GM18520 (cell line): ENCODE results near the gene LCE3E.
"Not testable (repeated sequence)": the region's sequence is repeated elsewhere in the genome, so short reads cannot be mapped to it uniquely, and the experiment has no call there.

Experiments used
- ATAC-seq: cut with Tn5 transposase; IDR thresholded peaks from one replicate; pipeline ENCODE4 v1.9.1; 2021; ENCODE audit not compliant: unreplicated experiment

Gene LCE3E

GRCh38 chr1:152566681-152567080 lies at the start of gene LCE3E:
Gene LCE3E, minus strand, starts transcription at chr1:152566780. Its CDS starts 572 bp downstream, at chr1:152566208.
- no peak for ATAC-seq

GRCh38 chr1:152613511-152613910 lies 46.9 kb upstream of the LCE3E start, which contains the start of gene LCE3B:
Gene LCE3B, plus strand, starts transcription at chr1:152613811. Its CDS starts 0 bp downstream, at chr1:152613811.
- no peak for ATAC-seq

- ATAC-seq: no peak
Measured at GRCh38 chr1:152599934-152600333, 33.4 kb upstream of the LCE3E start, which contains the start of gene LCE3C. Gene LCE3C, plus strand, starts transcription at chr1:152600234. Its CDS starts 498 bp downstream, at chr1:152600732.

- no peak for ATAC-seq
Measured at GRCh38 chr1:152596986-152597385, 30.4 kb upstream of the LCE3E start.

GRCh38 chr1:152585586-152585985 lies 19.0 kb upstream of the LCE3E start:
- no peak for ATAC-seq

GRCh38 chr1:152582647-152583046 lies 16.1 kb upstream of the LCE3E start:
- ATAC-seq: no peak

GRCh38 chr1:152580433-152580832 lies 13.9 kb upstream of the LCE3E start, which contains the start of gene LCE3D:
Gene LCE3D, minus strand, starts transcription at chr1:152580516. Its CDS starts 580 bp downstream, at chr1:152579936.
- no peak for ATAC-seq

GRCh38 chr1:152579526-152579925 lies 12.9 kb upstream of the LCE3E start:
- ATAC-seq: not testable (repeated sequence)

- no peak for ATAC-seq
Measured at GRCh38 chr1:152577168-152577567, 10.6 kb upstream of the LCE3E start.

- ATAC-seq: no peak
Measured at GRCh38 chr1:152565535-152566215, 905 bp downstream of the LCE3E start.

- no peak for ATAC-seq
Measured at GRCh38 chr1:152565115-152565514, 1.5 kb downstream of the LCE3E start.

GRCh38 chr1:152548358-152548757 lies 18.2 kb downstream of the LCE3E start:
- ATAC-seq: not testable (repeated sequence)

- ATAC-seq: no peak
Measured at GRCh38 chr1:152546704-152547103, 19.9 kb downstream of the LCE3E start.

- no peak for ATAC-seq
Measured at GRCh38 chr1:152543820-152544219, 22.8 kb downstream of the LCE3E start.

GRCh38 chr1:152539901-152540300 lies 26.7 kb downstream of the LCE3E start:
- ATAC-seq: no peak

GRCh38 chr1:152537496-152537895 lies 29.1 kb downstream of the LCE3E start:
- ATAC-seq: no peak

GRCh38 chr1:152535774-152536173 lies 30.8 kb downstream of the LCE3E start:
- ATAC-seq: no peak

GRCh38 chr1:152533327-152533938 lies 33.1 kb downstream of the LCE3E start:
- no peak for ATAC-seq

GRCh38 chr1:152525080-152525641 lies 41.4 kb downstream of the LCE3E start:
- ATAC-seq: no peak

GRCh38 chr1:152520561-152521090 lies 46.0 kb downstream of the LCE3E start:
- no peak for ATAC-seq

- ATAC-seq: no peak
Measured at GRCh38 chr1:152519851-152520250, 46.7 kb downstream of the LCE3E start.
